GM12878 (cell line): ENCODE measurements around the gene GRIK1. TPM values are rescaled to one million over a fixed set of nuclear protein-coding genes. Genes with fewer than 3 reads are reported as not detected.

Experiments
- ATAC-seq: fragments of 200-7000 bp; cut with Tn5 transposase; 3 replicates; pipeline ENCODE4 v1.9.1; 2020; ENCODE audit warnings: mild to moderate bottlenecking, moderate library complexity
- BruUV-seq: library from RNA; stranded (reverse); fragments of 400-500 nt; replicated peaks from 2 replicates; lab custom pipeline; 2021; lab: Mats Ljungman, UMichigan
- CTCF ChIA-PET: fragments of 300-600 bp; sonication (Branson Sonifier 250); formaldehyde crosslinking; extraction: SDS; loops from one replicate; lab custom pipeline; 2021; ENCODE audit warnings: inconsistent platforms; lab: Yijun Ruan, JAX
- POLR2A ChIA-PET: fragments of 350-600 bp; formaldehyde crosslinking; extraction: SDS; loops from one replicate; lab custom pipeline; 2021; ENCODE audit warnings: inconsistent platforms; lab: Charles Lee
- RAD21 ChIA-PET: fragments of 300-600 bp; sonication (Branson Sonifier 250); formaldehyde crosslinking; loops from one replicate; lab custom pipeline; 2023; ENCODE audit warnings: antibody characterized with exemption; ENCODE audit not compliant: unreplicated experiment; lab: Charles Lee
- SMC1A ChIA-PET: fragments of 300-600 bp; sonication (Branson Sonifier 250); formaldehyde crosslinking; loops from one replicate; lab custom pipeline; 2023; ENCODE audit not compliant: unreplicated experiment, uncharacterized antibody; lab: Charles Lee
- DNase-seq: peaks from one replicate; pipeline ENCODE4 v3.0.0-alpha.2; 2011; ENCODE audit warnings: low read depth, low spot score
- FAIRE-seq: peaks from 3 replicates; lab custom pipeline; 2011; peaks lifted over from hg19 to GRCh38; lab: Jason Lieb, UNC
- H2AFZ ChIP-seq: 2 replicates; pipeline ENCODE4 v1.6.0; 2011; ENCODE audit warnings: low read depth, low read length, control low read depth; ENCODE audit not compliant: control insufficient read depth
- H3K27ac ChIP-seq: 2 replicates; pipeline ENCODE4 v1.5.1; 2011; ENCODE audit warnings: control low read depth; ENCODE audit not compliant: control insufficient read depth, insufficient read depth
- H3K27me3 ChIP-seq, 2 experiments: replicated peaks in 1 of 2; 2 replicates each; pipeline versions ENCODE4 v1.6.0 to v1.6.1; 2011; ENCODE audit warnings: low read length in 1 of 2; ENCODE audit not compliant: control insufficient read depth in 2 of 2, insufficient read depth in 2 of 2
- H3K36me3 ChIP-seq, 2 experiments: 2 replicates each; pipeline ENCODE4 v1.5.1; 2011; ENCODE audit warnings: low read length in 1 of 2; ENCODE audit not compliant: control insufficient read depth in 2 of 2, insufficient read depth in 2 of 2
- H3K4me1 ChIP-seq: 2 replicates; pipeline ENCODE4 v1.6.1; 2011; ENCODE audit warnings: mild to moderate bottlenecking, low read length, moderate library complexity, mixed read lengths; ENCODE audit not compliant: control insufficient read depth, insufficient read depth
- H3K4me2 ChIP-seq: 2 replicates; pipeline ENCODE4 v1.6.0; 2011; ENCODE audit warnings: control low read depth; ENCODE audit not compliant: control insufficient read depth, insufficient read depth
- H3K4me3 ChIP-seq: fragments of 200-600 bp; sonication (generic); 2 replicates; pipeline ENCODE4 v1.5.1; 2016
- H3K79me2 ChIP-seq: 2 replicates; pipeline ENCODE4 v1.6.0; 2011; ENCODE audit warnings: low read length; ENCODE audit not compliant: control insufficient read depth, insufficient read depth
- H3K9ac ChIP-seq: 2 replicates; pipeline ENCODE4 v1.8.0; 2011; ENCODE audit warnings: low read length, control low read depth, mixed read lengths; ENCODE audit not compliant: control insufficient read depth, insufficient read depth
- H3K9me3 ChIP-seq: replicated peaks from 3 replicates; pipeline ENCODE4 v1.5.1; 2011; ENCODE audit warnings: mild to moderate bottlenecking, low read length; ENCODE audit not compliant: control insufficient read depth, insufficient read depth
- H4K20me1 ChIP-seq: 2 replicates; pipeline ENCODE4 v1.6.0; 2011; ENCODE audit not compliant: control insufficient read depth, insufficient read depth
- CHD4 ChIP-seq: fragments of 200-600 bp; sonication (generic); IDR thresholded peaks from 2 replicates; pipeline ENCODE4 v1.6.1; 2016; ENCODE audit warnings: mild to moderate bottlenecking
- IRF4 ChIP-seq: IDR thresholded peaks from 2 replicates; pipeline ENCODE4 v1.6.1; 2011; ENCODE audit warnings: low read depth, low read length
- POLR2AphosphoS2 ChIP-seq: IDR thresholded peaks from 2 replicates; pipeline ENCODE4 v1.6.1; 2011; ENCODE audit warnings: low read depth, mild to moderate bottlenecking, low read length, improper control_type of control experiment, moderate library complexity
- RB1 ChIP-seq: fragments of 450-650 bp; formaldehyde crosslinking; IDR thresholded peaks from 2 replicates; pipeline ENCODE4 v1.6.1; 2017; ENCODE audit warnings: mild to moderate bottlenecking, borderline replicate concordance
- REST ChIP-seq: IDR thresholded peaks from 2 replicates; pipeline ENCODE4 v1.6.1; 2012; ENCODE audit warnings: mild to moderate bottlenecking, low read depth, low read length
- SKIL ChIP-seq: fragments of 450-650 bp; IDR thresholded peaks from 2 replicates; pipeline ENCODE4 v1.6.1; 2017; ENCODE audit warnings: mild to moderate bottlenecking, low read depth, inconsistent platforms; ENCODE audit not compliant: poor library complexity, severe bottlenecking
- YY1 ChIP-seq: IDR thresholded peaks from 2 replicates; pipeline ENCODE4 v1.6.1; 2011; ENCODE audit warnings: low read depth, mild to moderate bottlenecking, low read length
- ZBED1 ChIP-seq: IDR thresholded peaks from 2 replicates; pipeline ENCODE4 v1.6.1; 2016; ENCODE audit warnings: borderline replicate concordance
- WGBS: methylation state at CpG from one replicate; pipeline ENCODE4 v1.1.6; 2016; ENCODE audit warnings: low lambda C conversion rate; ENCODE audit not compliant: insufficient replicate concordance, insufficient coverage; ENCODE audit errors: missing lambda C conversion rate; 5-methylcytosine and 5-hydroxymethylcytosine counted together
- in situ Hi-C: fragments of 300-500 bp; cut with MboI; formaldehyde crosslinking; loops from 9 replicates; pipeline ENCODE4 v1.14.3; 2018; ENCODE audit warnings: mixed read lengths
- intact Hi-C: fragments of 100-400 bp; cut with micrococcal nuclease; formaldehyde crosslinking; loops from one replicate; pipeline ENCODE4 v1.14.2; 2022; ENCODE audit not compliant: unreplicated experiment
- polyA plus RNA-seq, 11 experiments: library from polyadenylated mRNA; depleted of rRNA in 4 of 11; unstranded in 6 of 11; stranded (reverse) in 5 of 11; fragments of >200 nt; fragmentation: Nextera tagmentation in 4 of 11; fragmentation: Illumina TruSeq in 1 of 11; extraction: Ambion mirVana in 4 of 11; extraction: Trizol in 1 of 11; gene quantifications; 1 replicate in 1 of 11; 2 replicates in 10 of 11; pipeline versions ENCODE4 v1.2.1 to v1.2.3, GENCODE V29; 2011 to 2016; ENCODE audit warnings: inconsistent platforms in 2 of 11, missing spikeins in 2 of 11, low read depth in 1 of 11
- total RNA-seq, 4 experiments: library from RNA; depleted of rRNA in 3 of 4; stranded (reverse); fragments of >200 nt in 3 of 4; fragmentation: Illumina TruSeq in 1 of 4; extraction: Trizol in 1 of 4; gene quantifications; 2 replicates each; pipeline versions ENCODE4 v1.2.1 to v1.2.3, GENCODE V29; 2013 to 2021
- TF ChIP-seq, protein P1 (sequence below): IDR thresholded peaks from 2 replicates; pipeline ENCODE4 v1.6.1; 2011; ENCODE audit warnings: borderline replicate concordance, low read depth, mild to moderate bottlenecking, moderate library complexity, low read length; ENCODE audit not compliant: insufficient read depth, poor library complexity, severe bottlenecking

The GRIK1 gene
- total and polyA plus RNA-seq, 10 of the 15 experiments (the other 5 are each of a cell fraction or from before 2014, with no cell fraction given) = 0.05 to 0.13 (median 0.09) TPM; not detected in 7

- Histone ChIP-seq H3K4me3 (no peak overlapping the region), H3K36me3 (no peaks in the 10 kb centered on the region), H3K4me1 (no peaks in the 10 kb centered on the region), H3K79me2 (no peaks in the 10 kb centered on the region), H2AFZ (no peak overlapping the region), H3K9ac (no peak overlapping the region), H3K27ac (no peak overlapping the region), H3K27me3 (no peaks in the 10 kb centered on the region), H3K4me2 (no peak overlapping the region), H3K9me3 (no peaks in the 10 kb centered on the region), H4K20me1 (no peaks in the 10 kb centered on the region)
- FAIRE-seq (no peak), ATAC-seq (no peak), DNase-seq (no peak)
- RAD21 ChIA-PET = no interaction called here
- WGBS = 29% methylated on average over 2 of the region's 2 CpGs
- intact Hi-C loops = no loop called here
- CTCF ChIA-PET = no interaction called here
- BruUV-seq = no TSS peak
- SMC1A ChIA-PET = no interaction called here
- in situ Hi-C loops = no loop called here
- TF ChIP-seq IRF4 = no peak
- no peak for TF ChIP-seq SKIL
- no peak for TF ChIP-seq POLR2AphosphoS2
- no peak for TF ChIP-seq RB1
- no peak for TF ChIP-seq ZBED1
- TF ChIP-seq YY1 = no peak
- TF ChIP-seq, protein P1, sequence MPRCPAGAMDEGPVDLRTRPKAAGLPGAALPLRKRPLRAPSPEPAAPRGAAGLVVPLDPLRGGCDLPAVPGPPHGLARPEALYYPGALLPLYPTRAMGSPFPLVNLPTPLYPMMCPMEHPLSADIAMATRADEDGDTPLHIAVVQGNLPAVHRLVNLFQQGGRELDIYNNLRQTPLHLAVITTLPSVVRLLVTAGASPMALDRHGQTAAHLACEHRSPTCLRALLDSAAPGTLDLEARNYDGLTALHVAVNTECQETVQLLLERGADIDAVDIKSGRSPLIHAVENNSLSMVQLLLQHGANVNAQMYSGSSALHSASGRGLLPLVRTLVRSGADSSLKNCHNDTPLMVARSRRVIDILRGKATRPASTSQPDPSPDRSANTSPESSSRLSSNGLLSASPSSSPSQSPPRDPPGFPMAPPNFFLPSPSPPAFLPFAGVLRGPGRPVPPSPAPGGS = no peak
- TF ChIP-seq REST = no peak
- no peak for TF ChIP-seq CHD4
- POLR2A ChIA-PET = no interaction called here
Observed at GRCh38 chr21:29788752-29789151, 151.0 kb downstream of the GRIK1 start.
